Esophagus muscularis mucosa (tissue), 3 donors: Measurements from ENCODE around the gene SARS2.

Experiments
- CTCF ChIP-seq, 3 experiments: fragments of 200-600 bp in 2 of 3; fragments of 450-650 bp in 1 of 3; sonication (generic) in 2 of 3; IDR thresholded peaks; one replicate each; pipeline ENCODE4 v1.5.1; 2017 to 2019; ENCODE audit warnings: antibody characterized with exemption in 3 of 3, mild to moderate bottlenecking in 2 of 3, moderate library complexity in 1 of 3
- POLR2A ChIP-seq: fragments of 450-650 bp; IDR thresholded peaks from one replicate; pipeline ENCODE4 v1.6.1; 2017; ENCODE audit warnings: antibody characterized with exemption, moderate library complexity, mild to moderate bottlenecking, low read depth
- POLR2AphosphoS5 ChIP-seq, 2 donors: sonication (generic); formaldehyde crosslinking; IDR thresholded peaks; one replicate each; pipeline ENCODE4 v1.6.1; 2017; ENCODE audit warnings: antibody characterized with exemption in 2 of 2

DNA sequence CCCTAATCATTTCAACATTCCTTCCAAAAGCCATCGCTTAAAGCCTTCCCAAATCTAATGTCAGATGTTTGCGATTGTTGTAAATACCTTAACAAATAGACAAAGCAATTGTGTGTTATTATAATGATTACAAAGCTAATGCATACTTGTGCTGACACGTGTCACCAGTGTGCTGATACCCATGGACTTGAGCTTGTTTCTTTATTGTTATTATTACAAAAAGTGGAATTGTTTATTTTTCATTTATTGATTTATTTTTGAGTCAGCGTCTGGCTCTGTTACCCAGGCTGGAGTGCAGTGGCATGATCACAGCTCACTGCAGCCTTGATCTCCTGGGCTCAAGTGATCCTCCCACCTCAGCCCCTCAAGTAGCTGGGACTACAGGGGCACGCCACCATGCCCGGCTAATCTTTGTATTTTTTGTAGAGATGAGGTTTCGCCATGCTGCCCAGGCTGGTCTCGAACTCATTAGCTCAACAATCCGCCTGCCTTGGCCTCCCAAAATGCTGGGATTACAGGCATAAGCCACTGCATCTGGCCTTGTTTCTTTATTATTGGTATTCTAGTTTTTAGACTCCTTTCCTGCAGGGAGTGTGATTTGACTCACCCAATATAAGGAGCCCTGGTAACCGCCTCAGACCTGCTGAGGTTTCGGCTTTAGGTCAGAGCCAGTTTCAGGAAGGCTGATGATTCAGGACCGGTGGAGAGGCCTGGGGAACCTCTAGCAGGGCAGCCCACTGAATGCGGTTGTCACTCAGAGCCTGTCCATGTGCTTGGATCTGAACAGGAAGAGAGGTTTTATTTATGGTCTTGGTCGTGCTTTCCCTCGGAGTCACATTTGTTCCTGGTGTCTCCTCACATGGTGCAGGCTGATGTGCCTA, 47.1 kb upstream of the SARS2 start:
- no peak for TF ChIP-seq POLR2A
- TF ChIP-seq CTCF (IDR thresholded peaks at IDR 0.05): no peak
- TF ChIP-seq POLR2AphosphoS5 (IDR thresholded peaks at IDR 0.05): no peak
